ENCODE data around the gene GSK3A.

GSK3A gene

DNA sequence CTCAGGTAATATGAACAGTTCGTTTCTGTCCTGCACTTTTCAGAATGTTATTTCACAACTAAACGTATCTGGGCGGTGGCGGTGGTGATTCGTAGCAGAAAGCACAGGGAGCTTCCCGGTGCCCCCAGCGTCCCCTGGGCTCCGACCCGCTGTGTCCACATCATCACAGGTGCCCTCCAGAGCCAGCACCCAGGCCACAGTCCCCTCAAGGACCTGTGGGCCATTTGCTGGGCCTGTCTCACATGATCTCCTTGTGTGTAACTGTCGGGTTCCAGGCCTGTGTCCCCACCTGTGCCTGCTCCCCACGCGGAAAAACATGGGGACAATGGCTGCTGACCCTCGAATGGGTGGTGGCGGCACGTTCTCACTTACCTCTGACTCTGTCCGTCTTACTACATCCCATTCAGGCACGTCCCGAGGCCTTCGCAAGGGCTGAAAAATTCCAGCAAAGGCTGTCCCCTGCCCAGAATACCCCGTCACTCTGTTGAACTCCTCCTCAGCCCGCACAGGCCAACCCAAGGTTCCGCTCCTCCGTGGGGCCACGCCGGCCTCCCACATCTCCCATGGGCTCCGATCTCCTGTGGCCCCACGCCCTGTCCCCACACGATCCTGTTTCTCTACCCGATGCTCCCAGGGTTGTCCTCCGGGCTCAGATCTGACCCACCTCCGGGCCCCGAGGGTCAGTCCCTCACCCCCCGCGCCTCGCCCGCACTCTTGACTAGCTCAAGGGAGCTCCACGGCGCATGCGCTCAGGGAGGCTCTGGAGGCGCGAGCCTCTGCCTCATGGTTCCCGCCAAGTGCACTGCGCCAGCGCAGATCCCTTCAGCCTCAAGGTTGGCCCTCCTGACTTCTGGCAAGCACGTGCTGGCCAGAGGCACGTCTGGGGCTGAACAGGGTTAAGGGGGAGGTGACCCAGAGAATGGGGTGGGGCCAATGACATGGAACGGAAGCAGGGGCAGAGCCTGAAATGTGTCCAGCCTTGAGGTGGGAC lies 46.1 kb downstream of the GSK3A start:
- DNase-seq: no peak

DNA sequence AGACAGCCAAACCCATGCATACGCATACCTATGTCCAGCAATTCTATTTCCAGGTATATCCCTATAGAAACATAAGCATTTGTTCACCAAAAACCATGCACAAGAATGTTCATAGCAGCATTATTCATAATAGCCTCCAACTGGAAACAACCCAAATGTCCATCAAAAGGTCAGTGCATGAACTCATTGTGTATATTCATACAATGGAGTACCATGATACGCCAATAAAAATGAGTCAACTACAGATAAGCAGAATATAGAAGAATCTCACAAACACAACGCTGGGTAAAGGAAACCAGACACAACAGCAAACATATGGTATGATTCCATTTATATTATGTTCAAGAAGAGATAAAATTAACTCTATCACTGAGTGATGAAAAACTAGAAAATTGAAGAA lies 48.7 kb downstream of the GSK3A start:
- no peak for DNase-seq

DNA sequence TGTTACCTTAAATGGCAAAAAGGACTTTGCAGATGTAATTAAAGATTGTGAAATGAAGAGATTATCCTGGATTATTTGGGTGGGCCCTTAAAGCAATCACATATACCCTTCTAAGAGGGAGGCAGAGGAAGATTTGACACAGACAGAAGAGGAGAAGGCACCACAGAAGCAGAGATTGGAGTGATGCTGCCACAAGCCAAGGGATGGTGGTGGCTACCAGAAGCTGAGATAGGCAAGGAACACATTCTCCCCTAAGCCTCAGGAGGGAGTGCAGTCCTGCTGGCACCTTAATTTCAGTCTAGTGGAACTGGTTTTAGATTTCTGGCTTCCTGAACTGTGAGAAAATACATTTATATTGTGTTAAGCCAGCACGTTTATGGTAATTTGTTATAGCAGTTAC lies 49.1 kb downstream of the GSK3A start:
- no peak for DNase-seq

DNA sequence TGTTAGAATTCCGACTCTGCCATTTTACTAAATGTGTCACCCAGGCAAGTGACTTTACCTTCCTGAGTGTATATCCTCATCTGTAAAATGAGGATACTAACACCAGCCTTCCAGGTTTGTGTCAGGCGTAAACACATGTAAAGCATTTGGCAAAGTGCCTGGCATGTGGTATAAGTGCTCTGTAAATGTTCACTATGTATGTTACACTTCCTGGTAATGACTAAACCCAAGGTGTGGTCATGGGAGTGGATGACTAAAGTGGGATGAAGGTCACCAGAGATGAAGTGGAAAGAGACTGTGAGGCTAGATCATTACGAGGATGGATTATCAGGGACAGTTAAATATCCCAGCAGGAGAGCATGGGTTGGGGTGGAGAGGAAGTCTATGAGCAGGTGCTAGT lies 50.5 kb downstream of the GSK3A start:
- no peak for DNase-seq

DNA sequence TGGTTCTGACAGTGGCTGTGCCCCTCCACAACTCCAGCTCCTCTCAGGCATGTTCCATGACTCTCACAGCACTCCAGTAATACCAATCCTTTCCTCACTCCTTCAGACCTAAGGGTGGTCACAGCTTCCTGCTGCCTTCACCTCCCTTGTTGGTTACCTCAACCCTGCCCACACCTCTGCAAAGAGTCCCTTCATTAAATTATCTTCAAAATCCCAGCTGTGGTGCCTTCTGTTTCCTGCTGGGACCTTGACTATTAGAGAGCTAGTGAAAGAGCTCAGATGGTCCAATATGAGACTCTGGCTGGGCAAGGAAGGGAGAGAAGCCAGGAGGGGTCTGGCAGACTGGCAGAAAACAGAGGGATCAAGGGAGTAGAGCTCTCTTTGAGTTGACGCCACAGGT lies 51.1 kb downstream of the GSK3A start:
- DNase-seq: no peak

DNA sequence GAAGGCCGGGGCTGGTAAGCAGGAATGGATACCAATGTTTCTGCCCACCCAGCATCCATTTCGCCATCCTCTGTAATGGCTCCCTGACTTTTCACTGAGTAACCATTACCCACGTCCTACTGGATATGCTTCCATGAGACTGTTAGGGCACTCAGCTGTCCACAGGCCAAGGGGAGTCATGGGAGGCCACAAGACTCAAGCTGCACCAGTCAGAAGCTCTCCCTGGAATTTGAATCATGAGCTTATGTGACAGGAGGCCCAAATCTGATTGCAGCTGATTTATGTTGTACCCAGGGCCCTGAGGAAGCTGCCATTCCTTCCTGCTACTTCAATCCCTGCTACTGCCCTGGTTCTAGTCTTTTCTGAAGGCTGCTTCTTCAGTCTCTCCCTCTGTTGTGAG lies 53.3 kb downstream of the GSK3A start:
- DNase-seq: no peak

DNA sequence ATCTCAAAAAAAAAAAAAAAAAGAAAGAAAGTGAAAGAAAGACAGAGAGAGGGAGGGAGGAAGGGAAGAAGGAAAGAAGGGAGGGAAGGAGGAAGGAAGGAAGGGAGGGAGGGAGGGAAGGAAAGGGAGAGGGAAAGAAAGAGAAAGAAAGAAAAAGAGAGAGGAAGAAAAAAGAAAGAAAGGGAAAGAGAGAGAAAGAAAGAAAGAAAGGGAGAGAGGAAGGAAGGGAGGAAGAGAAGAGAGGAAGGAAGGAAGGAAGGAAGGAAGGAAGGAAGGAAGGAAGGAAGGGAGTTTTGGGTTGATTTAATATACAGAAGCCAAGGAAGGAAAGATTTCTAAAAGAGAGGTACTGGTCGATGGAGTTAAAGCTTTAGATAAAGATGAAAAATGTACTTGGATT lies 53.7 kb downstream of the GSK3A start:
- DNase-seq: no peak

DNA sequence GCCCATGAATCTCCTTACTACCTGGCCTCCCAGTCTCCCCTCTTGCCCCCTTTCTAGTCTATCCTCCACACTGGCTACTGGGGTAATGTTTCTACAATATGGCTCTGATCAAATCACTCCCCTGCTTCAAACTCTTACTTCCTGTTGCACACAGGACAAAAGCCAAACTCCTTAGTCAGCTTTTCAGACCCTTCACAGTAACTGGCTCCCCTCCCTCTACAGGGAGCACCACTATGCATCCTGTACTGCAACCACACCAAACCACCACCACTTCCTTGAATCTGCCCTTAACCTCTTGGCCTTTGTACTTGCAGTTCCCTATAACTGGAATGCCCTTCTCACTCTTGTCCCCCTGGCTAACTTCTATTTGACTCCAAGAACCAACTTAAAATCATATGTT lies 57.1 kb downstream of the GSK3A start:
- peak; percentile 69 for DNase-seq

DNA sequence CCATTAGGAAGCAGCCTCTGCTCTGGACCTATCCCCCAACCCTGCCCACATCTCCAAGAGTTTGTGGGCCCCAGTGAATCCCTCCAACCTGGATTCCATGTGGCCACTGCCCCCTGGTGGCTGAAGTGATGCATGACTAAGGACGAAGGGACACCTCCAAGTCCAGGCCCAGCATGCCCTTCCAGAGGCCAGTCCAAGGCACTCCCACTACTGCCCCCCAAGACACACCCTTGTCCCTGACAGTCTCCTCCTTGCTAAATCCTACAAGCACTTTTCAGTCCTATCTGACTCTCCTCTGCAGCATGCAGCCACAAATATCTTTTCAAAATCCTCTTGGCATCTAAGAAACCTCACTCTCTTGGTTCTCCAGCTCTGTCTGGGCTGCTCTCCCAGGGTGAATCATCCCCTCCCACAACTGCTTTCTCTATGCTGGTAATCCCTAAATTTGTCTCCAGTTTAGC lies 58.0 kb downstream of the GSK3A start:
- DNase-seq: no peak

All from GF-D8 (cell line).